Measurements from ENCODE around the gene SLITRK6.

- TF ChIP-seq TCF7L2 (IDR thresholded peaks at IDR 0.05; ENCODE audit: borderline replicate concordance, extremely low read depth, insufficient read depth, insufficient read length) (no peak), SIN3A (IDR thresholded peaks at IDR 0.05; ENCODE audit: low read depth) (no peak), EGR1 (IDR thresholded peaks at IDR 0.05; ENCODE audit: low read depth) (no peak), CTCF (IDR thresholded peaks at IDR 0.05 in 2 of 3, conservative IDR thresholded peaks at IDR 0.05 in 1 of 3; ENCODE audit: borderline replicate concordance in 1 of 3, insufficient read depth in 1 of 3, low read depth in 2 of 3, low read length in 2 of 3) (peak in 2 of 3 experiments; percentile 47 to 49; a peak in 4 of 6 replicates), POLR2A (IDR thresholded peaks at IDR 0.05; ENCODE audit: borderline replicate concordance, extremely low read depth, insufficient read depth, insufficient read length) (no peak), SRF (IDR thresholded peaks at IDR 0.05; ENCODE audit: low read depth) (no peak), FOSL1 (IDR thresholded peaks at IDR 0.05; ENCODE audit: low read depth) (no peak), RAD21 (IDR thresholded peaks at IDR 0.05; ENCODE audit: low read depth) (peak; percentile 21; the same call in 1 of the 2 replicates), POLR2AphosphoS5 (IDR thresholded peaks at IDR 0.05; ENCODE audit: low read depth, low read length) (no peak), EZH2 (IDR thresholded peaks at IDR 0.05) (no peak)
Observed at GRCh38 chr13:85828094-85828684, 29.0 kb upstream of the SLITRK6 start.
